Kidney epithelial cell (primary cell): ENCODE results near the gene DGKE. TPM values are rescaled to one million over a fixed set of nuclear protein-coding genes. Genes with fewer than 3 reads are reported as not detected.

ENCODE experiments used
- DNase-seq: peaks from one replicate; pipeline ENCODE4 v3.0.0-alpha.2; 2010; ENCODE audit warnings: low read depth
- H3K27me3 ChIP-seq: 2 replicates; pipeline ENCODE4 v1.6.0; 2011; ENCODE audit warnings: low read length; ENCODE audit not compliant: control insufficient read depth, insufficient read depth
- H3K36me3 ChIP-seq: 2 replicates; pipeline ENCODE4 v1.5.1; 2011; ENCODE audit warnings: low read length; ENCODE audit not compliant: control insufficient read depth, insufficient read depth
- H3K4me3 ChIP-seq: 2 replicates; pipeline ENCODE4 v1.5.1; 2011; ENCODE audit warnings: low read depth, mild to moderate bottlenecking, control low read depth, low read length
- total RNA-seq: library from RNA; depleted of rRNA; stranded (reverse); fragments of >200 nt; gene quantifications from 2 replicates; pipeline ENCODE4 v1.2.3, GENCODE V29; 2015
- TF ChIP-seq, protein P1 (sequence below): IDR thresholded peaks from 2 replicates; pipeline ENCODE4 v1.5.1; 2011; ENCODE audit warnings: mild to moderate bottlenecking, moderate library complexity, low read length, control low read depth, inconsistent platforms; ENCODE audit not compliant: insufficient read depth, poor library complexity, severe bottlenecking

The DGKE gene
- total RNA-seq, 1 donor from 2014 or later: 7.0 TPM

DNA sequence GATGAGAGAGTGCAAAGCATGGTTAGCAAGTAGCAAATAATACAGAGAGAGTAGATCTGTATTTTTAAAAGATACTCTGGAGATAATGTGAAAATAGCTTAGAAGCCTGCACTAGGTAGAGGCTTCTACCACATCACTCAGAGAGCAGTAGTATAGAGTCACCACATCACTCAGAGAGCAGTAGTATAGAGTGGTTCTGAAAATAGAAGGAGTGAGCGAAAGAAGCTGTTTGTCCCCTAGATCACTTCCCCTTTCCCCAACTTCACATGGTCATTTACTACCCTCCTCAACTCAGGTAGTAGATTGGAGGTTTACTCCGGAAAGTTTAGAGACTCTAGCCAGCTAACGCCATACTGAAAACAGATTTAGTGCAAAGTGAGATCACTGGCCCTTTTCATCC lies 17.1 kb downstream of the DGKE start:
- no peaks in the 10 kb centered on the region for H3K36me3 ChIP-seq
- no peak overlapping the region for H3K4me3 ChIP-seq
- TF ChIP-seq, protein P1, sequence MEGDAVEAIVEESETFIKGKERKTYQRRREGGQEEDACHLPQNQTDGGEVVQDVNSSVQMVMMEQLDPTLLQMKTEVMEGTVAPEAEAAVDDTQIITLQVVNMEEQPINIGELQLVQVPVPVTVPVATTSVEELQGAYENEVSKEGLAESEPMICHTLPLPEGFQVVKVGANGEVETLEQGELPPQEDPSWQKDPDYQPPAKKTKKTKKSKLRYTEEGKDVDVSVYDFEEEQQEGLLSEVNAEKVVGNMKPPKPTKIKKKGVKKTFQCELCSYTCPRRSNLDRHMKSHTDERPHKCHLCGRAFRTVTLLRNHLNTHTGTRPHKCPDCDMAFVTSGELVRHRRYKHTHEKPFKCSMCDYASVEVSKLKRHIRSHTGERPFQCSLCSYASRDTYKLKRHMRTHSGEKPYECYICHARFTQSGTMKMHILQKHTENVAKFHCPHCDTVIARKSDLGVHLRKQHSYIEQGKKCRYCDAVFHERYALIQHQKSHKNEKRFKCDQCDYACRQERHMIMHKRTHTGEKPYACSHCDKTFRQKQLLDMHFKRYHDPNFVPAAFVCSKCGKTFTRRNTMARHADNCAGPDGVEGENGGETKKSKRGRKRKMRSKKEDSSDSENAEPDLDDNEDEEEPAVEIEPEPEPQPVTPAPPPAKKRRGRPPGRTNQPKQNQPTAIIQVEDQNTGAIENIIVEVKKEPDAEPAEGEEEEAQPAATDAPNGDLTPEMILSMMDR: no peak
- no peak for DNase-seq
- H3K27me3 ChIP-seq: no peaks in the 10 kb centered on the region

DNA sequence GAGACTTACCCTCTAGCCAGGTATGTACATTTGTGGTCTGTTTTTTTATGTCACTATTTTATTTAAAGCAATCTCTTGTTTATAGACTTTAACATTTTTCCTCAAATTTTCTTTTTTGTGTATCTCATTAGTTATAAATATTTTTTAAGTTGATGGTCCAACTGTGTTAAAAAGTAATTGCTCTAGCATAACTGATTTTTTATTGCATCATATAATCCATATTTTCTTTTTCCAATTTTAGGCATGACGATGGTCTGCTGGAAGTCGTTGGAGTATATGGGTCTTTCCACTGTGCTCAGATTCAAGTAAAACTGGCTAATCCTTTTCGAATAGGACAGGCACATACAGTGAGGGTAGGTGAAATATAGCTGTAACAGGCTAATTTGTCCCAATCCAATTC lies 27.9 kb downstream of the DGKE start:
- H3K36me3 ChIP-seq: no peaks in the 10 kb centered on the region
- TF ChIP-seq, protein P1: no peak
- H3K4me3 ChIP-seq: no peak overlapping the region
- DNase-seq: no peak
- no peaks in the 10 kb centered on the region for H3K27me3 ChIP-seq

DNA sequence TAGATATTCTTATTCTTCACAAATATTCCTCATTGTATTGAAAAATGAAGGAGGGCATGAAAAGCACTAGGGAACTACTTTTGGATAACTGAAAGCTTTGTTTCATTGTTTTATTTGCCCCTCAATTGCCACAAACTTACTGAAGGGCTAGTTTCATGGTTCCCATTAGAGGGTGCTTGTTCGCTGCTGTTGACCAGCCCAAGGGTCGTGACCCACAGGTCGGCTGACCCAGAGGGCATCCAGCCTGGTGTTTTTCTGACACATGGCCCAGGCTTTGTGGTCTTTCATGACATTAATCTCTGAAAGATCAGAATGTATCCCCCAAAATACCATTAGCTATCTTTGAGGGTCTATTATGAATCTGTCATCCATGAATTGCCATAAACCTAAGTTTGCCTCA lies 30.0 kb downstream of the DGKE start:
- DNase-seq: no peak
- TF ChIP-seq, protein P1: no peak
- H3K4me3 ChIP-seq: no peak overlapping the region
- H3K36me3 ChIP-seq: no peaks in the 10 kb centered on the region
- no peaks in the 10 kb centered on the region for H3K27me3 ChIP-seq

DNA sequence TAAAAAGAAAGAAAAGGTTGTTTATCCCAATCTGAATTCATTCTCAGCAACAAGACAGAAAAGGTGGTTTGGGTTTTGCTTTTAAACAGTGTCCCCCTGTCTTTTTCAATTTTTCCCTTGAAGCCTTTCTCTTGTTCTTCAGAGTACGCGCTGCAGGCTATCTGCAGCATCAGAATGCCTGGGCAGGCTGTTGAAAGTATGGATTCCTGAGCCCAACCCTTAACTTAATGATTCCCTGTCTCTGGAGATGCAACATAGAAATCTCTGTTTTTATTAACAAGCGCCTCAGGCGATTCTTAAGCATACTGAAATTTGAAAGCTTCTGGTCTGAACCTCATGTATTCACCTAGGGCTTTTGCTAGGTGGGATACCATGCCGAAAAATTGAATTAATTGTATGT lies 32.1 kb downstream of the DGKE start:
- DNase-seq: no peak
- Histone ChIP-seq H3K27me3 (no peaks in the 10 kb centered on the region), H3K36me3 (no peaks in the 10 kb centered on the region), H3K4me3 (no peak overlapping the region)
- TF ChIP-seq, protein P1: no peak

DNA sequence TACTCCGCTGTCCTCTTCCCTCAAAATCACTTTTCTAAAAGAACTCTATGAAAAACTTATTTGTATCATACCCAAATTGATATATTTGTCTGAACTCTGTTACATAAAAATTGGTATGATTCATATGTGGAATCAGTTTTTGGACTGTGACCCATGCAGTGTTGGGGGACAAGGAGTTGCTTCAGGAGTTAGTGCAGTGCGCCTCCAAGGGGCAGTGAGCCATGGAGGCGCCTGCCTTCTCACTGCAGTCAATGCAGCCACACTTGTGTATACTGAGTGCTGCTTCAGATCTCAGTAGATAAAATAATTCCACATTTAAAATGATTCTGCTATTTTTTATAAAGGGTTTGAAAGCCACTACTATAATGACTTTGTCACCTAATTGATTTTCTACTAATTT lies 32.5 kb downstream of the DGKE start:
- H3K4me3 ChIP-seq: no peak overlapping the region
- DNase-seq: no peak
- TF ChIP-seq, protein P1: no peak
- no peaks in the 10 kb centered on the region for H3K36me3 ChIP-seq
- no peaks in the 10 kb centered on the region for H3K27me3 ChIP-seq

DNA sequence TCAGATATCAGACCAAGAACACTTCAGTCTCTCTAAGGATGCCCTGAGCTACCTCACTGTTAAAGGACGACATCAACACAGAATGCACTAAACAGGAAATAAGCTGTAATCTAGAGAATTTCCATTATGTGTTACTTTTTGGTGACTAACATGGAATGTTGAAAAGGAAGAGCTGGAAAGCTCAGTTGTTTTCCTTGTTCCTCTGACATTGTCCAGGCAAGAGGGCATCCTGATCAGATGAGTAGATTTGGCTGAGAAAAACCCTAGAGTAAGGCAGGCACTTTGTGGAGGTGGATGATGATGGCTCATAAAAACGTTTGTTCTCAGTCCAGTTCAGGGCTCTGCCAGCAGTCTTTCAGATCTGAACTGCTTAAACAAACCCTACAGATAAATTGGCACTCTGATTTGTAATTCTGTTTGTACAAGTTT lies 34.0 kb downstream of the DGKE start:
- H3K36me3 ChIP-seq: no peaks in the 10 kb centered on the region
- DNase-seq: no peak
- H3K27me3 ChIP-seq: no peaks in the 10 kb centered on the region
- TF ChIP-seq, protein P1: no peak
- H3K4me3 ChIP-seq: no peak overlapping the region
